ENCODE results near the gene PPWD1.
A peak's percentile ranks its signal among the peaks of the same experiment; 100 is the strongest.

The PPWD1 gene

DNA sequence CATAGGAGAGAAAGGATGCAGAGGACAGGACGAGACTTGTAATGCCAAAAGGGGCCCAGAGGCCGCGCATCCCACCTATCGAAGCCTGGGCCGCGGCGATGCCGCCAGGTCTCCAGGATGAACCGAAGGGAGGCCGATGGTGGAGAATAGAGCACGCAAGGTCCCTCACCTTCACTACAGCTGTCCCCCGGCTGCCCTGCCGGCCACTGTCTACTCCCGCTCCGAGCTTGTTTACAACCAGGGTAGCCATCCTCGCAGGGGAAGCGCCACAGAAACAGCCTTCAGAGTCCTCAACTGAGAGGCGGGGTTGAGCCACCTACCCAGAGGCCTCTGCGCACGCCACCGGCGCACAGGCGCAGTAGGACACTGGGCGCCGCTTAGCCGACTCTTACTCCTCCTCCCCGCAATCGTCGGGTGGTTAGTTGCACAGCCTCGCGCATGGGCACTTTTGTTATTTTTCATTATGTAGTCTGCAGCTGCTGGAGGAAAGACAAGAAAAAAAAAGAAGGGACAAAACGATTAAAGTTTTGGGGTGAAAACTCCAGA, 61.0 kb downstream of the PPWD1 start, which contains the start of gene TRIM23:
TRIM23 (minus strand) TSS at position 309 of the 546 bp plus-strand sequence; CDS start at position 250, 59 bp downstream.
- DNase-seq (ENCODE audit: low spot score): peak; percentile 97

DNA sequence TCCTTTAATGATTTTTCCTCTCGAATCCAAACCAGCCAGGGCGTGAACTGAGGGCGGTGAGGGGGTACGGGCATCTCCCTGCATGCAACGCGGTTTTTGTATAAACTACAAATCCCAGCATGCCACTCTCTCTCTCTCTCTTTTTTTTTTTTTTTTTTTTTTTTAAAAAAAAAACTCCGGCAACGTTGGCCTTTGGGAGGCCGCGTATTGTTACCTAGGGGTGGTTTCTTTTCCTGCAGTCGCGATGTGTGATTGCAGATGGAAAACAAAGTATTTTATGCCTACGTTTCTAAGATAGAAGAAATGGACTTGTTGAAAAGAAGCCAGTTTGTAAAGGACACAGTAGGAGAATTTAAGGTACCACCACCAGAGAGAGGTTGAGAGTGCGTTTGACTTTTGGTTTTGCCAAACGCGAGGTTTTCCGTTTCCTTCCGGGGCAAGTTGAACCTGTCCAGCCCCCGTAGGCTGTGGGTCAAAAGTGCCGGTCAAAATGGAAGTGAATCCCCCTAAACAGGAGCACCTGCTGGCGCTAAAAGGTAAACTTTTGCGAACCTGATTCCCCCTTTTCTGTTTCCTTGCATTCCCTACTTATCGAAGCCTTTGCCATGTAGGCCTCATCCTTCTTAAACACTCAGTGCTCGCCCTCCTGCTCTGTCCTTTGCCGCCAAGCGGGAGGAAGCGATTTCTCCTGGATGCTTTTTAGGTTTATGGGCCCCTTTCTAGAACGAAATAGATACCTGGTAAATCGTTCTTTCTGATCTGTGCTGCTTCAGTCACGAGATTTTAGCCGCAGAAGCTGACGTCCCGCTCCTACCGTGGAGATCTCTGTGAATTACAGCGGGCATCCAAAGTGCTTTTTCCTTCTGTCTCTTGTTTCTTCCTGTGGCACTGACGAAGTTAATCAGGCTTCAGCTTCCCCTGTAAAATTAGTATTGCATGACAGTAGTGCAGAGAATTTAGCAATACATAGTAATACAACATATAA, 61.8 kb downstream of the PPWD1 start, which contains the start of the genes SHLD3 and TRAPPC13:
SHLD3 (plus strand) TSS at position 457 of the 985 bp plus-strand sequence. CDS start 4,561 bp downstream, outside the sequence.
TRAPPC13 (plus strand) TSS at position 457 of the 985 bp plus-strand sequence; CDS start at position 491, 34 bp downstream.
- peak; percentile 81 for DNase-seq (ENCODE audit: low spot score)

DNA sequence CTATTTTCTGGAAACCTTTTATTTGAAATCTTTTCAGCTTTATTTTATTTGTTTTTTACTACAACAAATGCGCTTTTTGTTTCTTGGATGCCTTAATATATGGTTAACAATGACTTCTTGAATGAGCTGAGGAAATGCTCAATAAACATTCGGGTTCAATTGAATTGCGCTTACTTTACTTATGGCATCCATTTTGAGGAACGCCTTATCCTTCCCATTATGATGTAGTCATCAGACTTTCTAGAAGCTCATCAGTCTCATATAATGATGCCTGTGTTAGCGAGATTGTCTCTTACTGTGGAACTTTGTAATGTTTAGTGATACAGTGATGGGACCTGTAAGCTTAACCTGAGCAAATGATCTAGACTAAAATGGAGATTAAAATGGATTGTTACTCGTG, 62.6 kb downstream of the PPWD1 start:
- no peak for DNase-seq (ENCODE audit: low spot score)

DNA sequence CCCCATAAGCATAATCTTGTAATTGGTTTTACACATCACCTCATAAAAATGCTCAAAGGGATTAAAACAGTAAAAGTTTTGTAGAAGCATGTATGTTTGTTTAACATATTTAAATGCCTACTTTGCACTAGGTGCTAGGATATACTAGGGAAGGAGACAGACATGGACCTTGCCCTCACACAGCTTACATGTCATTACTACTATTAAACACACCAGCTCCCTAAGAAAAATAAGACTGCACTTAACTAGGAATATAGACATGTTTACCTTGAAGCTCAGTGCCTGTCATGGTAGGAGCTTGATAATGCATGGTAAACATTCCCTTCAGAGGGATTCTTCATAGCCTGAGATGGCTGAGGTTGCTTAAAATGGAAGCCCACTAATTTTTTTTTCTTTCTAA, 67.9 kb downstream of the PPWD1 start:
- no peak for DNase-seq (ENCODE audit: low spot score)

Measured in AG20443 (cell line).